AG04450 (cell line): ENCODE data around the gene PISD. TPM values are rescaled to one million over a fixed set of nuclear protein-coding genes. Genes with fewer than 3 reads are reported as not detected.
"Not testable (repeated sequence)": the region's sequence is repeated elsewhere in the genome, so short reads cannot be mapped to it uniquely, and the experiment has no call there.

Experiments used
- CTCF ChIA-PET: fragments of 300-600, 350-600 bp; formaldehyde crosslinking; extraction: SDS; loops from one replicate; lab custom pipeline; 2022; ENCODE audit warnings: antibody characterized with exemption, inconsistent platforms; lab: Charles Lee
- POLR2A ChIA-PET: fragments of 350-600 bp; formaldehyde crosslinking; extraction: SDS; loops from one replicate; lab custom pipeline; 2021; ENCODE audit warnings: antibody characterized with exemption, inconsistent platforms; lab: Yijun Ruan, JAX
- DNase-seq: peaks from one replicate; pipeline ENCODE4 v3.0.0-alpha.2; 2011; ENCODE audit warnings: low read depth, low spot score
- H3K27ac ChIP-seq: one replicate; pipeline ENCODE4 v1.5.1; 2012; ENCODE audit warnings: low read depth, low read length, control low read depth
- H3K27me3 ChIP-seq: one replicate; pipeline ENCODE4 v1.6.0; 2012; ENCODE audit warnings: low read length; ENCODE audit not compliant: control insufficient read depth, insufficient read depth
- H3K4me3 ChIP-seq: 2 replicates; pipeline ENCODE4 v1.5.1; 2011; ENCODE audit warnings: mild to moderate bottlenecking, low read depth, low read length, control low read depth
- H3K9me3 ChIP-seq: 2 replicates; pipeline ENCODE4 v1.5.1; 2012; ENCODE audit warnings: low read length; ENCODE audit not compliant: control insufficient read depth, insufficient read depth
- polyA plus RNA-seq: library from polyadenylated mRNA; depleted of rRNA; stranded (reverse); fragments of >200 nt; gene quantifications from 2 replicates; pipeline ENCODE4 v1.2.3, GENCODE V29; 2011
- TF ChIP-seq, protein P1 (sequence below): IDR thresholded peaks from 2 replicates; pipeline ENCODE4 v1.5.1; 2011; ENCODE audit warnings: low read depth, low read length, control low read depth, inconsistent platforms

Gene PISD
- polyA plus RNA-seq, 1 experiment, result 21.6 TPM

DNA sequence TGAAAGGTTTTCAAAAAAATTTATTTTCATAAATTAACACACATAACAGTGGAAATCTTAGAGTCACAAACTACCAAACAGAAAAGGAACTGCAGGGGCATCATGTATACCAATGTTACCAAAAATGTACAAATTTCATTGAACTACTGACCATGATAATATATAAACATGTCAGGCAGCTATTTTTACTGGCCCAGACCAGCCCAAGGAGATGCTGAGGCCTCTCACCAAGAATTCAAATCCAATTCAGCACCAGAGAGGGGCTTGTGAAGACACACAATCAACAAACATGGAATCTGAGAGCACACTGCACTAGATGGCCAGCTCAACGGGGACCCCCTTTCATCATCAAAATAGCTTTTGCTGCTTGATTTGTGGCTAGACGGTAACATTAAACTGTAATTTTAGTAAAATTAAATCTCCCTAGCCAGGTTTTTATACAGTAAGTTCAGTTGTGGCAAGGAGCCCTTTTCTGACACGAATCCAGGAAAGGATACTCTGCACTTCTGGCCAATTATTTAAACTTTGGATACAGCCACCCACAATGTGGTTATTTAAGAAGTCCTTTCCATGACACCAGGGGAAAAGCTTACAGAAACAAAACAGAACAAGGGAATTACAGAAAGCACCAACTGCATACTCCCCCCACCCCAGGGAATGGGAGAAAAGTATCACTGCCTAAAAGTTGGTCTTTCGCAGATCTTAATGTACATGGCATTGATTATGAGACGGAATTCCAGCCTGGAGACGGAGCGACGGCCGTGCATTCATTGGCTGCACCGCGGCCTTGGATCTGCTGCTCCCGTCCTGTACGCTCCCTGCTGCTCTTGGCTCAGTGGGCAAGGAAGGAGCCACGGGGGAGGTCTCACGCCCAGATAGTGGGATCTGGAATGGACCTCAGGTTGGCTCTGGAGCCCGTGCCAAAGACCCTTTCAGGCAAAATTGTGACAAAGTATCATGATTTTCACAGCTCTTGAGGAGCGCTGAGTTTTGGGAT lies 19.6 kb upstream of the PISD start:
- Histone ChIP-seq H3K27me3 (no peaks in the 10 kb centered on the region), H3K4me3 (no peak overlapping the region), H3K9me3 (peaks cover 2% of the 10 kb centered on the region; the same call in 1 of the 2 replicates), H3K27ac (peak overlapping the region; percentile 83)
- ChIA-PET POLR2A (no interaction called here), CTCF (interaction anchor here (0.5 to 2.1 kb wide), 5 partner anchors 16 to 289 kb away, joined by 3 to 11 read pairs (median 7); no protein-coding TSS in a partner anchor)
- no peak for DNase-seq
- TF ChIP-seq, protein P1, sequence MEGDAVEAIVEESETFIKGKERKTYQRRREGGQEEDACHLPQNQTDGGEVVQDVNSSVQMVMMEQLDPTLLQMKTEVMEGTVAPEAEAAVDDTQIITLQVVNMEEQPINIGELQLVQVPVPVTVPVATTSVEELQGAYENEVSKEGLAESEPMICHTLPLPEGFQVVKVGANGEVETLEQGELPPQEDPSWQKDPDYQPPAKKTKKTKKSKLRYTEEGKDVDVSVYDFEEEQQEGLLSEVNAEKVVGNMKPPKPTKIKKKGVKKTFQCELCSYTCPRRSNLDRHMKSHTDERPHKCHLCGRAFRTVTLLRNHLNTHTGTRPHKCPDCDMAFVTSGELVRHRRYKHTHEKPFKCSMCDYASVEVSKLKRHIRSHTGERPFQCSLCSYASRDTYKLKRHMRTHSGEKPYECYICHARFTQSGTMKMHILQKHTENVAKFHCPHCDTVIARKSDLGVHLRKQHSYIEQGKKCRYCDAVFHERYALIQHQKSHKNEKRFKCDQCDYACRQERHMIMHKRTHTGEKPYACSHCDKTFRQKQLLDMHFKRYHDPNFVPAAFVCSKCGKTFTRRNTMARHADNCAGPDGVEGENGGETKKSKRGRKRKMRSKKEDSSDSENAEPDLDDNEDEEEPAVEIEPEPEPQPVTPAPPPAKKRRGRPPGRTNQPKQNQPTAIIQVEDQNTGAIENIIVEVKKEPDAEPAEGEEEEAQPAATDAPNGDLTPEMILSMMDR, result no peak

DNA sequence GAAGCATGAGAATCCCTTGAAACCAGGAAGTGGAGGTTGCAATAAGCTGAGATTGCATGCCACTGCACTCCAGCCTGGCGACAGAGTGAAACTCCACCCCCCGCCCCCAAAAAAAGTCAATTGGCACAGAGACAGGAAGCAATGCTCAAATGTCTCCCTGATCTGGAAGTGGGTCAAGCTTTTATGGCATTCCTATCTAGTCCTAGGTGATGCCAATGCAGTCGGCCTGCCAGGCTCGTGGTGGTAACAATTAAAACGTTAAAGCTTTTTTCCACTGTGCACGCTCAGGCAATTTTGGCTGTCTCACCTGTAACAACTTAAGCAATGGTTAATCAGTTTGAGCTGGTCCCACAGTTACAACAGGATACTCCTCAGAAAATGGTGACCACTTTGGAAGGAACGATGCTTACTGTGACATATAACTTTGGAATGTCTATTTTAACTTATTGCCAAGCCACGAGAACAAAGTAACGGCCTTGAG lies 18.9 kb upstream of the PISD start:
- Histone ChIP-seq H3K4me3 (no peak overlapping the region), H3K9me3 (peaks cover 7% of the 10 kb centered on the region; the same call in 1 of the 2 replicates), H3K27ac (peak overlapping the region; percentile 67), H3K27me3 (no peaks in the 10 kb centered on the region)
- ChIA-PET POLR2A (no interaction called here), CTCF (interaction anchor here (0.5 to 2.1 kb wide), 3 partner anchors 15 to 290 kb away, joined by 3 to 10 read pairs (median 7); no protein-coding TSS in a partner anchor)
- TF ChIP-seq, protein P1, result no peak
- no peak for DNase-seq

- Histone ChIP-seq H3K9me3 (peaks cover 7% of the 10 kb centered on the region; the same call in 1 of the 2 replicates), H3K27me3 (no peaks in the 10 kb centered on the region), H3K27ac (no peak overlapping the region), H3K4me3 (no peak overlapping the region)
- DNase-seq, result no peak
- CTCF ChIA-PET, result interaction anchor here (0.7 kb wide), 1 partner anchor 13 kb away, joined by 3 read pairs; no protein-coding TSS in a partner anchor
- TF ChIP-seq, protein P1, result no peak
- POLR2A ChIA-PET, result no interaction called here
These were observed 16.7 kb upstream of the PISD start for GRCh38 chr22:31678748-31679147.

DNA sequence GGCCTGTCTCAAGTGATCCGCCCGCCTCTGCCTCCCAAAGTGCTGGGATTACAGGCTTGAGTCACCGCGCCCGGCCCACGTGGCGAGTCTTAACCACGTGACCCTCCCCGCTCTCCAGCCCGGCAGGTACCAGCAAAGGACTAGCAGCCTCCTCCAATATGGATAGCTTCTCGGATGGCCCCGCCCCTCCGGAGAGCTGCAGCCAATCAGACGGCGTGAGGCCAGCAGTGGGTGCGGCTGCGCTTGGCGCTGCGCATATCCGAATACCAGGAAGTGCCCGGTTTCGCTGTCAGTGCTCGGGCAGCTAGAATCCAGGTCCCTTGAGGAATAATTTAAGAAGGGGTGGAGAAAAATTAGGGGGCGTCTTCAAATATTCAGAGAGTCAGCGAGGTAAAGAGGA lies 14.7 kb upstream of the PISD start:
- TF ChIP-seq, protein P1, result no peak
- no peaks in the 10 kb centered on the region for H3K27me3 ChIP-seq
- peak overlapping the region; percentile 51 for H3K4me3 ChIP-seq
- peaks cover 7% of the 10 kb centered on the region; the same call in 1 of the 2 replicates for H3K9me3 ChIP-seq
- peak; percentile 57 for DNase-seq
- ChIA-PET POLR2A (interaction anchor here (1.0 kb wide), 1 partner anchor 16 kb away, joined by 3 read pairs; no protein-coding TSS in a partner anchor), CTCF (interaction anchor here (0.9 to 4.7 kb wide), 4 partner anchors 11 to 294 kb away, joined by 3 to 29 read pairs (median 4); no protein-coding TSS in a partner anchor)
- peak overlapping the region; percentile 21 for H3K27ac ChIP-seq

DNA sequence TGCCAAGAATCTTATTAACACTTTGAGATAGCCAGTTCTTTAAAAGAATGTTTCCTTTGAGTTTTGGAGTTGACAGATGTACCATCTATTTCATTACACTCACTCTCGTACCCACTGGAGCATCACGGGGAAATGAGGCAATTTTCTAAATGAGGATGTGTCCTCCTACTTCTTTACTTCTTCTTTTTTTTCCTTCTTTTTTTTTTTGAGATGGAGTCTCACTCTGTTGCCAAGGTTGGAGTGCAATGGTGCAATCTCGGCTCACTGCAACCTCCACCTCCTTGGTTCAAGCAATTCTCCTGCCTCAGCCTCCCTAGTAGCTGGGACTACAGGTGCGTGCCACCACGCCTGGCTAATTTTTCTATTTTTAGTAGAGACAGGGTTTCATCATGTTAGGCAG lies 12.2 kb upstream of the PISD start:
- H3K4me3 ChIP-seq, DNase-seq, H3K9me3 ChIP-seq, POLR2A ChIA-PET, H3K27ac ChIP-seq, H3K27me3 ChIP-seq: not testable (repeated sequence)
- CTCF ChIA-PET, result interaction anchor here (4.7 kb wide), 1 partner anchor 8 kb away, joined by 29 read pairs; no protein-coding TSS in a partner anchor

DNA sequence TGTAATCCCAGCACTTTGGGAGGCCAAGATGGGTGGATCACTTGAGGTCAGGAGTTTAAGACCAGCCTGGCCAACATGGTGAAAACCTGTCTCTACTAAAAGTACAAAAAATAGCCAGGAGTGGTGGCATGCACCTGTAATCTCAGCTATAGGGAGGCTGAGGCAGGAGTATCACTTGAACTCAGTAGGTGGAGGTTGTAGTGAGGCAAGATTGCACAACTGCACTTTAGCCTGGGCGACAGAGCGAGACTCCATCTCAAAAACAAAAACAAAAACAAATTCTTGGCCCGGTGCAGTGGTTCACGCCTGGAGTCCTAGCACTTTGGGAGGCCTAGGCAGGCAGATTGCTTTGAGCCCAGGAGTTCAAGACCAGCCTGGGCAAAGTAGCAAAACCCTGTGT lies 6.8 kb upstream of the PISD start:
- H3K27me3 ChIP-seq, H3K9me3 ChIP-seq, H3K4me3 ChIP-seq, H3K27ac ChIP-seq, DNase-seq: not testable (repeated sequence)
- POLR2A ChIA-PET, result interaction anchor here (0.6 kb wide), 1 partner anchor 18 kb away, joined by 3 read pairs; no protein-coding TSS in a partner anchor
- CTCF ChIA-PET, result interaction anchor here (1.3 kb wide), 1 partner anchor 302 kb away, joined by 4 read pairs; no protein-coding TSS in a partner anchor
